H1 (cell line): ENCODE data around the gene PLTP. TPM values are rescaled to one million over a fixed set of nuclear protein-coding genes. Genes with fewer than 3 reads are reported as not detected.

Experiments
- CTCF ChIA-PET: fragments of 300-600 bp; sonication (Branson Sonifier 250); formaldehyde crosslinking; loops from one replicate; lab custom pipeline; 2021; ENCODE audit not compliant: partially characterized antibody; lab: Charles Lee
- POLR2A ChIA-PET: fragments of 300-600 bp; sonication (Branson Sonifier 250); formaldehyde crosslinking; loops from one replicate; lab custom pipeline; 2021; ENCODE audit warnings: inconsistent platforms; ENCODE audit not compliant: partially characterized antibody; lab: Charles Lee
- DNase-seq, 2 experiments: peaks; one replicate each; pipeline versions ENCODE4 v3.0.0 to v3.0.0-alpha.2; 2010 to 2022; ENCODE audit warnings: low spot score in 2 of 2, low read depth in 1 of 2, mixed read lengths in 1 of 2
- FAIRE-seq: peaks from 2 replicates; lab custom pipeline; 2011; peaks lifted over from hg19 to GRCh38; lab: Jason Lieb, UNC
- H2AFZ ChIP-seq: 2 replicates; pipeline ENCODE4 v1.8.1; 2012; ENCODE audit warnings: low read length, inconsistent platforms
- H2AK5ac ChIP-seq: 2 replicates; pipeline ENCODE4 v1.6.1; 2013; ENCODE audit warnings: low read depth, low read length
- H2BK120ac ChIP-seq: replicated peaks from 2 replicates; pipeline ENCODE3; 2013; ENCODE audit warnings: low read depth, low read length, inconsistent platforms
- H2BK12ac ChIP-seq: 2 replicates; pipeline ENCODE4 v1.6.1; 2013; ENCODE audit warnings: low read depth, low read length
- H2BK15ac ChIP-seq: 2 replicates; pipeline ENCODE4 v1.6.1; 2013; ENCODE audit warnings: low read length
- H2BK20ac ChIP-seq: 2 replicates; pipeline ENCODE4 v1.6.1; 2013; ENCODE audit warnings: low read length
- H2BK5ac ChIP-seq: 2 replicates; pipeline ENCODE4 v1.6.1; 2013; ENCODE audit warnings: low read depth, low read length
- H3K14ac ChIP-seq: 2 replicates; pipeline ENCODE4 v1.6.1; 2013; ENCODE audit warnings: inconsistent platforms; ENCODE audit not compliant: insufficient read length
- H3K18ac ChIP-seq: 2 replicates; pipeline ENCODE4 v1.6.1; 2013; ENCODE audit warnings: low read length; ENCODE audit errors: extremely low read depth
- H3K23ac ChIP-seq: 2 replicates; pipeline ENCODE4 v1.6.1; 2013; ENCODE audit warnings: inconsistent platforms; ENCODE audit not compliant: insufficient read length
- H3K23me2 ChIP-seq: 2 replicates; pipeline ENCODE4 v1.6.1; 2013; ENCODE audit warnings: low read depth, low read length
- H3K27ac ChIP-seq: 2 replicates; pipeline ENCODE4 v1.6.1; 2011; ENCODE audit warnings: low read depth, low read length, inconsistent platforms
- H3K27me3 ChIP-seq, 4 experiments: replicated peaks in 1 of 4; 1 replicate in 1 of 4; 2 replicates in 3 of 4; pipeline versions ENCODE4 v1.6.1 to v1.8.1; 2011 to 2013; ENCODE audit warnings: low read length in 3 of 4, mild to moderate bottlenecking in 3 of 4, inconsistent platforms in 2 of 4, mixed read lengths in 2 of 4, moderate library complexity in 1 of 4; ENCODE audit not compliant: control insufficient read depth in 3 of 4, insufficient read depth in 3 of 4; ENCODE audit errors: extremely low read depth in 1 of 4
- H3K36me3 ChIP-seq, 4 experiments: 2 replicates each; pipeline versions ENCODE4 v1.6.1 to v1.8.1; 2011 to 2013; ENCODE audit warnings: mild to moderate bottlenecking in 4 of 4, low read length in 3 of 4, moderate library complexity in 2 of 4, control low read depth in 1 of 4, inconsistent platforms in 1 of 4; ENCODE audit not compliant: insufficient read depth in 4 of 4, control insufficient read depth in 2 of 4
- H3K4ac ChIP-seq: replicated peaks from 2 replicates; pipeline ENCODE3; 2013; ENCODE audit warnings: low read length, low read depth, mixed read lengths, inconsistent platforms; ENCODE audit not compliant: insufficient read length
- H3K4me1 ChIP-seq, 4 experiments: replicated peaks in 1 of 4; 1 replicate in 1 of 4; 2 replicates in 3 of 4; pipeline versions ENCODE4 v1.6.1 to v1.8.1; 2011 to 2013; ENCODE audit warnings: low read length in 3 of 4, inconsistent platforms in 2 of 4, mixed read lengths in 1 of 4; ENCODE audit not compliant: insufficient read depth in 4 of 4, control insufficient read depth in 3 of 4
- H3K4me2 ChIP-seq, 2 experiments: 2 replicates each; pipeline versions ENCODE4 v1.6.1 to v1.8.1; 2011 to 2013; ENCODE audit warnings: low read depth in 2 of 2, low read length in 2 of 2, control low read depth in 1 of 2, inconsistent platforms in 1 of 2, mild to moderate bottlenecking in 1 of 2; ENCODE audit not compliant: insufficient read depth in 1 of 2
- H3K4me3 ChIP-seq, 4 experiments: fragments of 200-600, 300-600 bp in 1 of 4; sonication (generic), shearing (Covaris generic), sonication (Bioruptor Twin) in 1 of 4; 2 replicates each; pipeline versions ENCODE4 v1.5.1 to v1.8.1; 2011 to 2016; ENCODE audit warnings: low read length in 4 of 4, low read depth in 3 of 4, control low read depth in 2 of 4, inconsistent platforms in 2 of 4, mild to moderate bottlenecking in 2 of 4, mixed read lengths in 1 of 4, moderate library complexity in 1 of 4; ENCODE audit not compliant: insufficient read depth in 2 of 4; ENCODE audit errors: extremely low read depth in 1 of 4
- H3K56ac ChIP-seq: replicated peaks from 2 replicates; pipeline ENCODE3; 2013; ENCODE audit warnings: low read depth, mild to moderate bottlenecking, mixed read lengths, low read length, inconsistent platforms; ENCODE audit not compliant: insufficient read length
- H3K79me1 ChIP-seq: 2 replicates; pipeline ENCODE4 v1.6.1; 2013; ENCODE audit warnings: low read depth, low read length, control low read depth
- H3K79me2 ChIP-seq, 2 experiments: 2 replicates each; pipeline versions ENCODE4 v1.6.1 to v1.8.1; 2012 to 2013; ENCODE audit warnings: low read length in 2 of 2, mild to moderate bottlenecking in 2 of 2, inconsistent platforms in 1 of 2; ENCODE audit not compliant: insufficient read depth in 2 of 2, control insufficient read depth in 1 of 2
- H3K9ac ChIP-seq, 4 experiments: replicated peaks in 1 of 4; 1 replicate in 1 of 4; 2 replicates in 3 of 4; pipeline versions ENCODE4 v1.6.1 to v1.8.1; 2011 to 2013; ENCODE audit warnings: low read depth in 3 of 4, low read length in 3 of 4, control low read depth in 2 of 4, mild to moderate bottlenecking in 2 of 4, moderate library complexity in 2 of 4, inconsistent platforms in 1 of 4; ENCODE audit errors: extremely low read depth in 1 of 4
- H3K9me3 ChIP-seq, 2 experiments: 2 replicates each; pipeline versions ENCODE4 v1.6.1 to v1.8.1; 2012 to 2013; ENCODE audit warnings: mild to moderate bottlenecking in 2 of 2, moderate library complexity in 2 of 2, control low read depth in 1 of 2, inconsistent platforms in 1 of 2, low read depth in 1 of 2, low read length in 1 of 2, mixed read lengths in 1 of 2; ENCODE audit not compliant: insufficient read depth in 2 of 2
- H4K20me1 ChIP-seq, 2 experiments: replicated peaks in 1 of 2; 2 replicates each; pipeline versions ENCODE3 to v1.8.1; 2011 to 2013; ENCODE audit warnings: inconsistent platforms in 2 of 2, low read length in 2 of 2, mild to moderate bottlenecking in 1 of 2; ENCODE audit not compliant: insufficient read depth in 2 of 2, control insufficient read depth in 1 of 2
- H4K5ac ChIP-seq: 2 replicates; pipeline ENCODE4 v1.6.1; 2013; ENCODE audit warnings: low read length, low read depth, mixed read lengths, inconsistent platforms; ENCODE audit not compliant: insufficient read length
- H4K8ac ChIP-seq: 2 replicates; pipeline ENCODE4 v1.8.0; 2013; ENCODE audit warnings: mild to moderate bottlenecking, moderate library complexity, low read length, inconsistent platforms; ENCODE audit not compliant: insufficient read depth; ENCODE audit errors: extremely low read depth
- H4K91ac ChIP-seq: replicated peaks from 2 replicates; pipeline ENCODE3; 2013; ENCODE audit warnings: low read length, mixed read lengths, inconsistent platforms; ENCODE audit not compliant: insufficient read length
- BACH1 ChIP-seq: IDR thresholded peaks from 2 replicates; pipeline ENCODE4 v1.6.1; 2012; ENCODE audit warnings: low read length, improper control_type of control experiment
- CHD2 ChIP-seq: IDR thresholded peaks from 2 replicates; pipeline ENCODE4 v1.6.1; 2012; ENCODE audit warnings: low read length, improper control_type of control experiment
- EGR1 ChIP-seq: IDR thresholded peaks from 2 replicates; pipeline ENCODE4 v1.6.1; 2011; ENCODE audit warnings: low read depth, low read length, borderline replicate concordance
- POU5F1 ChIP-seq: IDR thresholded peaks from 2 replicates; pipeline ENCODE4 v1.6.1; 2011; ENCODE audit warnings: low read depth, mild to moderate bottlenecking, low read length, moderate library complexity
- RFX5 ChIP-seq: IDR thresholded peaks from 2 replicates; pipeline ENCODE4 v1.6.1; 2011; ENCODE audit warnings: low read depth, low read length, improper control_type of control experiment, borderline replicate concordance
- SIX5 ChIP-seq: IDR thresholded peaks from 2 replicates; pipeline ENCODE4 v1.6.1; 2011; ENCODE audit warnings: mild to moderate bottlenecking, low read depth, low read length
- SP1 ChIP-seq: IDR thresholded peaks from 2 replicates; pipeline ENCODE4 v1.6.1; 2011; ENCODE audit warnings: low read depth, low read length
- SP4 ChIP-seq: IDR thresholded peaks from 2 replicates; pipeline ENCODE4 v1.6.1; 2012; ENCODE audit warnings: low read length, inconsistent platforms
- SUZ12 ChIP-seq: fragments of 200-600 bp; sonication (generic); IDR thresholded peaks from 2 replicates; pipeline ENCODE4 v1.6.1; 2012; ENCODE audit warnings: mild to moderate bottlenecking, inconsistent platforms, low read length, moderate library complexity, mixed read lengths
- TAF7 ChIP-seq: optimal IDR thresholded peaks from 2 replicates; pipeline ENCODE3; 2011; ENCODE audit warnings: low read depth, mild to moderate bottlenecking, inconsistent platforms, low read length, moderate library complexity, borderline replicate concordance
- ZNF274 ChIP-seq: IDR thresholded peaks from 2 replicates; pipeline ENCODE4 v1.7.0; 2012; ENCODE audit warnings: low read length, borderline replicate concordance; ENCODE audit errors: extremely low read depth
- polyA plus RNA-seq, 7 experiments: library from polyadenylated mRNA; depleted of rRNA in 3 of 7; stranded (reverse) in 5 of 7; unstranded in 2 of 7; fragments of >200 nt in 5 of 7; fragments of 200-250 nt in 2 of 7; gene quantifications; 1 replicate in 5 of 7; 2 replicates in 1 of 7; 4 replicates in 1 of 7; pipeline versions ENCODE4 v1.2.1 to v1.2.3, GENCODE V29; 2011 to 2013; ENCODE audit warnings: missing spikeins in 2 of 7, mixed read lengths in 2 of 7
- total RNA-seq: library from RNA; stranded (reverse); fragmentation: NEBNext Ultra II Directional; extraction: Animal tissue kit (Norgen Biotek cat#: 25700); gene quantifications from 2 replicates; pipeline ENCODE4 v1.2.1, GENCODE V29; 2021
- TF ChIP-seq, protein P1 (sequence below): IDR thresholded peaks from 2 replicates; pipeline ENCODE4 v1.6.1; 2011; ENCODE audit warnings: low read length, improper control_type of control experiment
- TF ChIP-seq, protein P2 (sequence below): IDR thresholded peaks from 2 replicates; pipeline ENCODE4 v1.6.1; 2012; ENCODE audit warnings: low read length, inconsistent platforms

The PLTP gene
- total and polyA plus RNA-seq, 2 of the 8 experiments (the other 6 are each of a cell fraction or from before 2014, with no cell fraction given), result 120 to 194 TPM

DNA sequence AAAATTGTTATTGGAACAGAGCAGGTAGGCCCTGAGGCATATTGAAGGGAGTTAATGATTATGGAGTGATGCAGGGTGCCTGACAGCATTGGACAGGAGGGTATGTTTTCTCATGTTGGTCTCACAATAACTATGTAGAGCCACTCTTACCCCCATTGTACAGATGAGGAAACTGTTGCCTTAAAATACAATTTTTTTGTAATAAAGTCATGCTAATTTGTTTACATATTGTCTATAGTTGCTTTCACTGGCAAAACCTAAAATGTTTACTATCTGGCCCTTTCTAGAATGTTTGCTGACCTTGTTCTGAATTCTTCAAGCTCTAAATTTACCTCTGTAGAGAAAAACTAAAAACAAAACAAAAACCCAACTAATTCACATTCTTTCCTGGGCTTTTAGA is 60.5 kb downstream of the PLTP start:
- Histone ChIP-seq H2BK12ac (0 out of 2 replicates have a peak overlapping the region, but pooled peaks have one; percentile 5), H2BK120ac (no peak overlapping the region), H2AFZ (no peak overlapping the region), H3K23me2 (no peaks in the 10 kb centered on the region; the same call in 1 of the 2 replicates), H2AK5ac (no peak overlapping the region), H4K8ac (no peak overlapping the region), H3K9me3 (no peaks in the 10 kb centered on the region), H3K23ac (no peak overlapping the region), H2BK15ac (no peak overlapping the region), H3K9ac (no peak overlapping the region), H3K79me2 (peaks cover 0 to 19% of the 10 kb centered on the region in 2 experiments; a peak in 2 of 4 replicates), H3K27me3 (no peaks in the 10 kb centered on the region), H3K56ac (no peak overlapping the region), H3K18ac (no peak overlapping the region; the same call in 1 of the 2 replicates), H3K4me1 (peaks cover 4 to 16% (median 12%) of the 10 kb centered on the region in 4 experiments), H3K14ac (no peak overlapping the region), H4K5ac (no peak overlapping the region), H3K4ac (no peak overlapping the region), H3K27ac (no peak overlapping the region), H3K4me2 (no peak overlapping the region), H2BK5ac (no peak overlapping the region), H2BK20ac (no peak overlapping the region), H3K36me3 (peaks cover 0 to 27% (median 0%) of the 10 kb centered on the region in 4 experiments; a peak in 3 of 8 replicates), H4K91ac (no peak overlapping the region), H3K79me1 (no peaks in the 10 kb centered on the region; the same call in 1 of the 2 replicates), H4K20me1 (no peaks in the 10 kb centered on the region), H3K4me3 (no peak overlapping the region)
- FAIRE-seq (no peak), DNase-seq (no peak)
- ChIA-PET POLR2A (interaction anchor here (1.1 to 9.9 kb wide), 4 partner anchors 13 to 39 kb away, joined by 3 to 178 read pairs (median 5); partner anchors contain the start of gene SNX21), CTCF (interaction anchor here (1.9 to 2.0 kb wide), 2 partner anchors 11 to 26 kb away, joined by 5 to 7 read pairs; no protein-coding TSS in a partner anchor)
- TF ChIP-seq, protein P1, sequence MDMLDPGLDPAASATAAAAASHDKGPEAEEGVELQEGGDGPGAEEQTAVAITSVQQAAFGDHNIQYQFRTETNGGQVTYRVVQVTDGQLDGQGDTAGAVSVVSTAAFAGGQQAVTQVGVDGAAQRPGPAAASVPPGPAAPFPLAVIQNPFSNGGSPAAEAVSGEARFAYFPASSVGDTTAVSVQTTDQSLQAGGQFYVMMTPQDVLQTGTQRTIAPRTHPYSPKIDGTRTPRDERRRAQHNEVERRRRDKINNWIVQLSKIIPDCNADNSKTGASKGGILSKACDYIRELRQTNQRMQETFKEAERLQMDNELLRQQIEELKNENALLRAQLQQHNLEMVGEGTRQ, result no peak
- TF ChIP-seq, protein P2, sequence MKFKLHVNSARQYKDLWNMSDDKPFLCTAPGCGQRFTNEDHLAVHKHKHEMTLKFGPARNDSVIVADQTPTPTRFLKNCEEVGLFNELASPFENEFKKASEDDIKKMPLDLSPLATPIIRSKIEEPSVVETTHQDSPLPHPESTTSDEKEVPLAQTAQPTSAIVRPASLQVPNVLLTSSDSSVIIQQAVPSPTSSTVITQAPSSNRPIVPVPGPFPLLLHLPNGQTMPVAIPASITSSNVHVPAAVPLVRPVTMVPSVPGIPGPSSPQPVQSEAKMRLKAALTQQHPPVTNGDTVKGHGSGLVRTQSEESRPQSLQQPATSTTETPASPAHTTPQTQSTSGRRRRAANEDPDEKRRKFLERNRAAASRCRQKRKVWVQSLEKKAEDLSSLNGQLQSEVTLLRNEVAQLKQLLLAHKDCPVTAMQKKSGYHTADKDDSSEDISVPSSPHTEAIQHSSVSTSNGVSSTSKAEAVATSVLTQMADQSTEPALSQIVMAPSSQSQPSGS, result no peak
- TF ChIP-seq SP1 (no peak), SP4 (no peak), SUZ12 (no peak), CHD2 (no peak), BACH1 (no peak), EGR1 (no peak), ZNF274 (no peak), POU5F1 (no peak), RFX5 (no peak), TAF7 (no peak), SIX5 (no peak)
